ENCODE measurements around the gene GULP1. TPM values are rescaled to one million over a fixed set of nuclear protein-coding genes. Genes with fewer than 3 reads are reported as not detected.

GULP1 gene
- total and polyA plus RNA-seq, 2 donors = 36.2 to 119 TPM

GRCh38 chr2:188415754-188416083 lies 124.0 kb downstream of the GULP1 start:
- H3K4me1 ChIP-seq (ENCODE audit: insufficient read depth) = no peaks in the 10 kb centered on the region
- no peak overlapping the region for H3K27ac ChIP-seq (ENCODE audit: low read depth)
- 89% methylated on average over 1 of the region's 1 CpG for WGBS
- H3K4me3 ChIP-seq (ENCODE audit: low read depth, low read length) = no peak overlapping the region
- no peak for DNase-seq (ENCODE audit: extremely low spot score)
- H3K36me3 ChIP-seq (ENCODE audit: insufficient read depth) = no peaks in the 10 kb centered on the region

GRCh38 chr2:188416367-188416766 lies 124.7 kb downstream of the GULP1 start:
- Histone ChIP-seq H3K4me3 (ENCODE audit: low read depth, low read length) (no peak overlapping the region), H3K27ac (ENCODE audit: low read depth) (no peak overlapping the region), H3K36me3 (ENCODE audit: insufficient read depth) (no peaks in the 10 kb centered on the region), H3K4me1 (ENCODE audit: insufficient read depth) (no peaks in the 10 kb centered on the region)
- no peak for DNase-seq (ENCODE audit: extremely low spot score)

GRCh38 chr2:188422726-188423125 lies 131.1 kb downstream of the GULP1 start:
- WGBS = 92% methylated on average over 1 of the region's 1 CpG
- DNase-seq (ENCODE audit: extremely low spot score) = no peak
- Histone ChIP-seq H3K4me1 (ENCODE audit: insufficient read depth) (no peaks in the 10 kb centered on the region), H3K4me3 (ENCODE audit: low read depth, low read length) (no peak overlapping the region), H3K36me3 (ENCODE audit: insufficient read depth) (no peaks in the 10 kb centered on the region), H3K27ac (ENCODE audit: low read depth) (no peak overlapping the region)

GRCh38 chr2:188425266-188425665 lies 133.6 kb downstream of the GULP1 start:
- no peak overlapping the region for H3K27ac ChIP-seq (ENCODE audit: low read depth)
- no peak for DNase-seq (ENCODE audit: extremely low spot score)
- no peak overlapping the region for H3K4me3 ChIP-seq (ENCODE audit: low read depth, low read length)
- 70% methylated on average over 2 of the region's 2 CpGs for WGBS
- no peaks in the 10 kb centered on the region for H3K36me3 ChIP-seq (ENCODE audit: insufficient read depth)
- H3K4me1 ChIP-seq (ENCODE audit: insufficient read depth) = no peaks in the 10 kb centered on the region

GRCh38 chr2:188426121-188426520 lies 134.4 kb downstream of the GULP1 start:
- Histone ChIP-seq H3K4me3 (ENCODE audit: low read depth, low read length) (no peak overlapping the region), H3K36me3 (ENCODE audit: insufficient read depth) (no peaks in the 10 kb centered on the region), H3K27ac (ENCODE audit: low read depth) (no peak overlapping the region), H3K4me1 (ENCODE audit: insufficient read depth) (no peaks in the 10 kb centered on the region)
- 54% methylated on average over 2 of the region's 2 CpGs for WGBS
- no peak for DNase-seq (ENCODE audit: extremely low spot score)

GRCh38 chr2:188430705-188431104 lies 139.0 kb downstream of the GULP1 start:
- no peak overlapping the region for H3K4me3 ChIP-seq (ENCODE audit: low read depth, low read length)
- DNase-seq (ENCODE audit: extremely low spot score) = no peak
- H3K4me1 ChIP-seq (ENCODE audit: insufficient read depth) = no peaks in the 10 kb centered on the region
- no peak overlapping the region for H3K27ac ChIP-seq (ENCODE audit: low read depth)
- no peaks in the 10 kb centered on the region for H3K36me3 ChIP-seq (ENCODE audit: insufficient read depth)
- 88% methylated on average over 1 of the region's 1 CpG for WGBS

- Histone ChIP-seq H3K4me3 (ENCODE audit: low read depth, low read length) (no peak overlapping the region), H3K27ac (ENCODE audit: low read depth) (no peak overlapping the region), H3K4me1 (ENCODE audit: insufficient read depth) (no peaks in the 10 kb centered on the region), H3K36me3 (ENCODE audit: insufficient read depth) (no peaks in the 10 kb centered on the region)
- WGBS = 99% methylated on average over 1 of the region's 1 CpG
- no peak for DNase-seq (ENCODE audit: extremely low spot score)
Measured at GRCh38 chr2:188434018-188434417, 142.3 kb downstream of the GULP1 start.

- no peaks in the 10 kb centered on the region for H3K4me1 ChIP-seq (ENCODE audit: insufficient read depth)
- H3K36me3 ChIP-seq (ENCODE audit: insufficient read depth) = no peaks in the 10 kb centered on the region
- H3K27ac ChIP-seq (ENCODE audit: low read depth) = no peak overlapping the region
- no peak overlapping the region for H3K4me3 ChIP-seq (ENCODE audit: low read depth, low read length)
- WGBS = 83% methylated on average over 2 of the region's 2 CpGs
- DNase-seq (ENCODE audit: extremely low spot score) = no peak
Measured at GRCh38 chr2:188435115-188435514, 143.4 kb downstream of the GULP1 start.

GRCh38 chr2:188437537-188437936 lies 145.9 kb downstream of the GULP1 start:
- 98% methylated on average over 3 of the region's 3 CpGs for WGBS
- Histone ChIP-seq H3K4me1 (ENCODE audit: insufficient read depth) (no peaks in the 10 kb centered on the region), H3K36me3 (ENCODE audit: insufficient read depth) (no peaks in the 10 kb centered on the region), H3K27ac (ENCODE audit: low read depth) (no peak overlapping the region), H3K4me3 (ENCODE audit: low read depth, low read length) (no peak overlapping the region)
- DNase-seq (ENCODE audit: extremely low spot score) = no peak

GRCh38 chr2:188439986-188440385 lies 148.3 kb downstream of the GULP1 start:
- Histone ChIP-seq H3K36me3 (ENCODE audit: insufficient read depth) (no peaks in the 10 kb centered on the region), H3K4me1 (ENCODE audit: insufficient read depth) (no peaks in the 10 kb centered on the region), H3K4me3 (ENCODE audit: low read depth, low read length) (no peak overlapping the region), H3K27ac (ENCODE audit: low read depth) (no peak overlapping the region)
- DNase-seq (ENCODE audit: extremely low spot score) = no peak

- no peak for DNase-seq (ENCODE audit: extremely low spot score)
- no peaks in the 10 kb centered on the region for H3K4me1 ChIP-seq (ENCODE audit: insufficient read depth)
- no peak overlapping the region for H3K4me3 ChIP-seq (ENCODE audit: low read depth, low read length)
- 86% methylated on average over 3 of the region's 3 CpGs for WGBS
- H3K36me3 ChIP-seq (ENCODE audit: insufficient read depth) = no peaks in the 10 kb centered on the region
- H3K27ac ChIP-seq (ENCODE audit: low read depth) = no peak overlapping the region
Measured at GRCh38 chr2:188440849-188441248, 149.2 kb downstream of the GULP1 start.

GRCh38 chr2:188441288-188441947 lies 149.7 kb downstream of the GULP1 start:
- no peak for DNase-seq (ENCODE audit: extremely low spot score)
- Histone ChIP-seq H3K27ac (ENCODE audit: low read depth) (no peak overlapping the region), H3K36me3 (ENCODE audit: insufficient read depth) (no peaks in the 10 kb centered on the region), H3K4me1 (ENCODE audit: insufficient read depth) (no peaks in the 10 kb centered on the region), H3K4me3 (ENCODE audit: low read depth, low read length) (no peak overlapping the region)
- WGBS = 65% methylated on average over 1 of the region's 1 CpG

- 79% methylated on average over 3 of the region's 3 CpGs for WGBS
- DNase-seq (ENCODE audit: extremely low spot score) = no peak
- no peak overlapping the region for H3K4me3 ChIP-seq (ENCODE audit: low read depth, low read length)
Measured at GRCh38 chr2:188443207-188443606, 151.5 kb downstream of the GULP1 start.

GRCh38 chr2:188444106-188444835 lies 152.6 kb downstream of the GULP1 start:
- 91% methylated on average over 3 of the region's 3 CpGs for WGBS
- Histone ChIP-seq H3K4me1 (ENCODE audit: insufficient read depth) (no peaks in the 10 kb centered on the region), H3K36me3 (ENCODE audit: insufficient read depth) (no peaks in the 10 kb centered on the region)

More at GRCh38 chr2:188443207-188443606, 151.5 kb downstream of the GULP1 start:
- no peak overlapping the region for H3K27ac ChIP-seq (ENCODE audit: low read depth)
- H3K36me3 ChIP-seq (ENCODE audit: insufficient read depth) = no peaks in the 10 kb centered on the region
- no peaks in the 10 kb centered on the region for H3K4me1 ChIP-seq (ENCODE audit: insufficient read depth)

More at GRCh38 chr2:188444106-188444835, 152.6 kb downstream of the GULP1 start:
- DNase-seq (ENCODE audit: extremely low spot score) = no peak
- Histone ChIP-seq H3K4me3 (ENCODE audit: low read depth, low read length) (no peak overlapping the region), H3K27ac (ENCODE audit: low read depth) (no peak overlapping the region)

Measured in urinary bladder (tissue), 4 donors.